RWPE2 (cell line): Measurements from ENCODE around the gene CACNA1E.
"Not testable (repeated sequence)": the region's sequence is repeated elsewhere in the genome, so short reads cannot be mapped to it uniquely, and the experiment has no call there.

Source experiments
- ATAC-seq: fragments of 200-7000 bp; cut with Tn5 transposase; 3 replicates; pipeline ENCODE4 v1.9.1; 2021; ENCODE audit warnings: low read depth
- DNase-seq: peaks from one replicate; pipeline ENCODE4 v3.0.0-alpha.2; 2020; ENCODE audit warnings: low spot score
- H3K27ac ChIP-seq: fragments of 450-650 bp; 2 replicates; pipeline ENCODE4 v1.5.1; 2017; ENCODE audit warnings: mild to moderate bottlenecking; ENCODE audit not compliant: poor library complexity, severe bottlenecking
- H3K27me3 ChIP-seq: fragments of 250-450 bp; sonication (Bioruptor Pico); 2 replicates; pipeline ENCODE4 v1.5.1; 2021; ENCODE audit warnings: mild to moderate bottlenecking, moderate library complexity; ENCODE audit not compliant: insufficient read depth, poor library complexity, severe bottlenecking
- H3K36me3 ChIP-seq: fragments of 250-450 bp; sonication (Bioruptor Pico); 2 replicates; pipeline ENCODE4 v1.5.1; 2020; ENCODE audit warnings: low read depth, mild to moderate bottlenecking, moderate library complexity
- H3K4me1 ChIP-seq: fragments of 250-450 bp; sonication (Bioruptor Pico); 2 replicates; pipeline ENCODE4 v1.5.1; 2021; ENCODE audit warnings: mild to moderate bottlenecking, moderate library complexity; ENCODE audit not compliant: insufficient read depth, poor library complexity, severe bottlenecking
- H3K4me3 ChIP-seq: fragments of 250-450 bp; sonication (Bioruptor Pico); 2 replicates; pipeline ENCODE4 v1.5.1; 2021; ENCODE audit warnings: mild to moderate bottlenecking, moderate library complexity; ENCODE audit not compliant: severe bottlenecking
- H3K9me3 ChIP-seq: fragments of 250-450 bp; sonication (Bioruptor Pico); 2 replicates; pipeline ENCODE4 v1.5.1; 2021; ENCODE audit warnings: mild to moderate bottlenecking, moderate library complexity; ENCODE audit not compliant: severe bottlenecking
- CTCF ChIP-seq: fragments of 450-650 bp; IDR thresholded peaks from one replicate; pipeline ENCODE4 v1.5.1; 2017; ENCODE audit warnings: mild to moderate bottlenecking, moderate library complexity; ENCODE audit not compliant: poor library complexity, severe bottlenecking

The CACNA1E gene

GRCh38 chr1:181531441-181531840 lies 48.1 kb downstream of the CACNA1E start:
- TF ChIP-seq CTCF = no peak
- no peak overlapping the region for H3K27ac ChIP-seq
- H3K36me3 ChIP-seq = no peaks in the 10 kb centered on the region
- H3K27me3 ChIP-seq = no peaks in the 10 kb centered on the region
- H3K4me1 ChIP-seq = no peaks in the 10 kb centered on the region
- no peak for ATAC-seq
- no peak for DNase-seq
- no peaks in the 10 kb centered on the region for H3K9me3 ChIP-seq
- H3K4me3 ChIP-seq = no peak overlapping the region

DNA sequence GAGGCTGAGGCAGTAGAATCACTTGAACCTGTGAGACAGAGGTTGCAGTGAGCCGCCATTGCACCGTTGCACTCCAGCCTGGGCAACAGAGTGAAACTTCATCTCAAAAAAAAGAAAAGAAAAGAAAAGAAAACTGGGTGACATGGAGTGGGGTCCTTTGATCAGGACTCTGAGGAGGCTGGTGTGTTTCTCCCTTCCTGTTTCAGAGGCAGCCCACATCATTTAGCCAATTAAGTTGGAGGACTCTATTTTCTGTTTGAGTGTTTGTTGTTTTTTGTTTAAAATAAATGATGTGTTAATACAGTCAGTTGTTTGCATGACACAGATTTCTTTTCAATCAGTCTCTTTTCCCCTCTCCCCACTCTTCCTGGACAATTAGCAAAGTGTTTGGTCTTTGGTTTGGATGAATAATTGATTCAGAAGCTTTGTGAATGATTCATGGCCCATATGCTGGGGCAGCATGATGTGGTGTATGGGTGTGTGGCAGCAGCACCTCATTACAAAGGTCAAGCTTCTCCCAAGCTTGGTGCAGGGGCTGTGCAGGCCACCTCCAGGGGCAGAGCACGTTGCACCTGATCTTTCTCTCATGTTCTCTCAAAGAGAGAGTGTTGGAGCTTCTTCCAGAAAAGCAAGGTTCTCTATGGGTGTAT lies 48.8 kb downstream of the CACNA1E start:
- Histone ChIP-seq H3K36me3 (no peaks in the 10 kb centered on the region), H3K27ac (no peak overlapping the region), H3K4me1 (no peaks in the 10 kb centered on the region), H3K9me3 (no peaks in the 10 kb centered on the region), H3K4me3 (no peak overlapping the region), H3K27me3 (no peaks in the 10 kb centered on the region)
- DNase-seq = no peak
- no peak for ATAC-seq
- TF ChIP-seq CTCF = no peak

DNA sequence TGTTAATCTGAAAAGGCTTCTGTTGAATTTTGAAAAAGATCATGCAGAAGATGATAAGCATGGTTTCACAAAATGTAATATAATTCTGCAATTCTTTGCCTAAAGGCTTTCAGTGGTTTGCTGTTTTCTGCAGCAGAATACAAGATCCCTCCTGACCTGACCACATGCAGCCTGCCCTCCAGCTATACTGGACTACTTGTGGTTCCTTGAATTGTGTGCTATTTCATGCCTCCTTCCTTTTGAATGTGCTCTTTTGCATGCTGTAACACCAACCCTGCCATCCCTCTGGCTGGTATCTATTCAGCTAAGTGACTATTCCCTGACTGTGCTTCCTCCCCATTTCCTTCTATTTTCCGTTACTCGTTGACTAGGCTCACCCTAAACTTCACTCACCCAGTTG lies 55.5 kb downstream of the CACNA1E start:
- TF ChIP-seq CTCF = no peak
- Histone ChIP-seq H3K4me3 (no peak overlapping the region), H3K27me3 (no peaks in the 10 kb centered on the region), H3K27ac (no peak overlapping the region), H3K9me3 (no peaks in the 10 kb centered on the region), H3K36me3 (no peaks in the 10 kb centered on the region), H3K4me1 (peaks cover 6% of the 10 kb centered on the region)
- ATAC-seq (no peak), DNase-seq (no peak)

DNA sequence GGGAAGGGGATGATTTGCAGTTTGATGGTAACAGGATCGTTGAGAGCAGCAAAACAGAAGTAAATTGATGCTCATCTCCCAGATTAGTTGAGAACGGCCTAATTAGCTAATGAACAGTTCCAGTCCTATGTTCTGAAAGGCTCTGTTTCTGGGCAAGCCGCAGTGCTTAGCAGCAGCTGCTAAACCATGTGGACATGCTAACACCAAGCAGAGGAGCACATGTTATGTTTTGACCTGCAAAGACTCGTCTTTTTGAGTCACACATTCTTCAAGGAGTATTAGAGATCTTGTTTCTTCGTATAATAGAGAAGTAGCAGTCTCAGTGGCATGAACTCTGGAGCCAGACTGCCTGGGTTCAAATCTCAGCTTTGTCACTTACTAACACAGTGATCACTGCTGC lies 58.1 kb downstream of the CACNA1E start:
- Histone ChIP-seq H3K9me3 (no peaks in the 10 kb centered on the region), H3K4me3 (no peak overlapping the region), H3K27me3 (no peaks in the 10 kb centered on the region), H3K27ac (no peak overlapping the region), H3K4me1 (peaks cover 6% of the 10 kb centered on the region), H3K36me3 (no peaks in the 10 kb centered on the region)
- DNase-seq = no peak
- no peak for TF ChIP-seq CTCF
- peak; percentile 87 for ATAC-seq

GRCh38 chr1:181541947-181542346 lies 58.6 kb downstream of the CACNA1E start:
- Histone ChIP-seq H3K27ac (no peak overlapping the region), H3K36me3 (no peaks in the 10 kb centered on the region), H3K4me3 (no peak overlapping the region), H3K9me3 (no peaks in the 10 kb centered on the region), H3K27me3 (no peaks in the 10 kb centered on the region), H3K4me1 (peaks cover 6% of the 10 kb centered on the region)
- DNase-seq (no peak), ATAC-seq (peak; percentile 61; the same call in 1 of the 3 replicates)
- TF ChIP-seq CTCF = no peak

DNA sequence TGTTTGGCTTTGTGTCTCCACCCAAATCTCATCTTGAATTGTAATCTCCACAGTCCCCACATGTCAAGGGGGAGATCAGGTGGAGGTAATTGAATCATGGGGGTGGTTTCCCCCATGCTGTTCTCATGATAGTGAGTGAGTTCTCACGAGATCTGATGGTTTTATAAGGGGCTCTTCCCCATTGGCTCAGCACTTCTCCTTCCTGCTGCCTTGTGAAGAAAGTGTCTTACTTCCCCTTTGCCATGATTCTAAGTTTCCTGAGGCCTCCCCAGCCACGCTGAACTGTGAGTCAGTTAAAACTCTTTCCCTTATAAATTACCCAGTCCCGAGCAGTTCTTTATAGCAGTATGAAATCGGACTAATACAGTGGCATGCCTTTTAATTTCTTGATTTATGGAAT lies 59.1 kb downstream of the CACNA1E start:
- ATAC-seq = not testable (repeated sequence)

More for the DNA sequence above, 59.1 kb downstream of the CACNA1E start:
- H3K36me3 ChIP-seq, H3K4me3 ChIP-seq, H3K27ac ChIP-seq, DNase-seq, H3K27me3 ChIP-seq, H3K4me1 ChIP-seq, H3K9me3 ChIP-seq: not testable (repeated sequence)
